T follicular helper cell (primary cell): ENCODE data around the gene DEXI.

Experiments used
- DNase-seq: peaks from one replicate; pipeline ENCODE4 v3.0.0-alpha.2; 2020; ENCODE audit warnings: low read depth

The DEXI gene

DNA sequence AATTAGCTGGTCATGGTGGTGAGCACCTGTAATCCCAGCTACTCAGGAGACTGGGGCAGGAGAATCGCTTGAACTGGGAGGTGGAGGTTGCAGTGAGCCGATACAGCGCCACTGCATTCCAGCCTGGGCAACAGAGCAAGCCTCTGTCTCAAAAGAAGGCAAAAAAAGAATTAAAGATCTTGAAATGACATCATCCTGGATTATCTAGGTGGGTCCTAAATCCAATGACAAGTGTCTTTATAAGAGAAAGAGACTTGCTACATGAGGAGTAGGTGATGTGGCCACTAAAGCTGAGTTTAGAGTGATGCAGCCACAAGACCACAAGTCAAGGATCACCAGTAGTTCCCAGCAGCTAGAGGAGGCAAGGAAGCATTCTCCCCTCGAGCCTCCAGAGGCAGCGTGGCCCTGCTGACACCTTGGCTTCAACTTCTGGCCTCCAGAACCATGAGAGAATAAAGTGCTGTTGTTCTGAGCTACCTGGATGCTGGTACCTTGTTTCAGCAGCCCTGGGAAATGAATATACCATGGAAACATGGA lies 49.4 kb downstream of the DEXI start:
- no peak for DNase-seq

- DNase-seq: no peak
Observed at GRCh38 chr16:10889855-10890254, 52.4 kb downstream of the DEXI start.

- no peak for DNase-seq
Observed at GRCh38 chr16:10888320-10888937, 53.8 kb downstream of the DEXI start.

- DNase-seq: no peak
Observed at GRCh38 chr16:10885246-10885645, 57.0 kb downstream of the DEXI start.

- no peak for DNase-seq
Observed at GRCh38 chr16:10883004-10883403, 59.3 kb downstream of the DEXI start.

DNA sequence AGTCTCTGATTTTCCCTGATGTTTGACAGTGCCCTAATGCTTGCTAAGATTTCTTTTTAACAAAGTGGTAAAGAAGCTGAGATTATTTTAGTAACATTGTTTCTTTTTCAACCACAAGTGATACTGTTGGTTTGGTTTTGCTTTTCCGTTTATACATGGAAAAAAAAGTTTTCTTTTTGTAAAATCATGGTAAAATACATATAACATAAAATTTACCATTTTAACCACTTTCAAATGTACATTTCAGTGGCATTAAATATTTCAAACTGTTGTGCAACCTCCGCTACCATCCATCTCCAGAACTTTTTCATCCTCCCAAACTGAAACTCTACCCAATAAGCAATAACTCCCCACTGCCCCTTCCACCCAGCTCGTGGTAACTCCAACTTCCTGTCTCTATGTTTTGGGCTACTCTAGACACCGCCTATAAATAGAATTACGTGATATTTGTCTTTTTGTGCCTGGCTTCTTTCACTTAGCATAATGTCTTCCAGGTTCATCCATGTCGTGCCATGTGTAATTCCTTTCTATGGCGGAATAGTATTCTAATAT lies 60.7 kb downstream of the DEXI start:
- no peak for DNase-seq

- DNase-seq: no peak
Observed at GRCh38 chr16:10880594-10881452, 61.4 kb downstream of the DEXI start.

DNA sequence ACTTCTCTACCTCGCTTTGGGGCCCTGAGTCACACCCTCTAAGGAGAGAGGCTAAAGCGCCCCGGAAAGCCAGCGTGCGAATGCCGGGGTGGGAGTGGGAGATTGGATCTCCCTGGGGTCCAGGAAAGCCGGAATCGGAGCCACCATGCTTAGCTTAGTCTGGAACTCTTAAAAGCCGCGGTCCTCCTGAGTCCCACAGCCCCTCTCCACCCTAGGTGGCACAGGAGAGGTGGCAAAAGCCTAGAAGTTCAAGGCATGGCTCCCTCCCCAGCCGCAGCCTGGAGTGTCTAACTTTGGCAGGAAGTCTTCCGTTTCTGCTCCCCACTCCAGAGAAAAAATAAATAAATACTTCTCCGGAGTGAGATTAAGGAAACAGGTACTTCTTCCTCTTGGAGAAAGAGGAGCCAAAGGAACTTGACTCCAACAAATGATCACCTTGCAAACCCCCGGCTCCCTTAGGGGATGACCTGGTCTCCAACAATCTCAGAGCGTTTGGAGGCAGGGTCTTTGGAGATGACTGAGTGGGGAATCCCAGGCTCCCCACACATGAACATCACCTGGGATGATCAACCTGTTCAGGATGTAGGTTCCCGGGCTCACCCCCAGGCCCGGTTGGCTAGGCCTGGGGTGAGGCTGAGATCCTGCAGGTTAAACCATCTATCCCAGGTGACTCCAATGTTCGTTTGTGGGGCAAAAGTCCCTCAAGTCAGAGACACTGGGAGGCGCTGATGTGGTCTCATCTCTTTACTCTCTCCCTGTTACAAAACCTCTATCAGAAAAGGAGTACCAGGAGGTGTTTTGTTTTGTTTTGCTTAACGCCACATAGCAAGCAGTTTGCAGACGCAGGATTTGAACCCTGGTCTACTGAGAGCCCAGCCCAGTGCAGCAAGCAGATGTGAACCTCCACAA lies 62.3 kb downstream of the DEXI start:
- DNase-seq: no peak
